ENCODE data around the gene TRIM71. TPM values are rescaled to one million over a fixed set of nuclear protein-coding genes. Genes with fewer than 3 reads are reported as not detected.

The TRIM71 gene
- total RNA-seq, 1 experiment from 2014 or later = 376 TPM

DNA sequence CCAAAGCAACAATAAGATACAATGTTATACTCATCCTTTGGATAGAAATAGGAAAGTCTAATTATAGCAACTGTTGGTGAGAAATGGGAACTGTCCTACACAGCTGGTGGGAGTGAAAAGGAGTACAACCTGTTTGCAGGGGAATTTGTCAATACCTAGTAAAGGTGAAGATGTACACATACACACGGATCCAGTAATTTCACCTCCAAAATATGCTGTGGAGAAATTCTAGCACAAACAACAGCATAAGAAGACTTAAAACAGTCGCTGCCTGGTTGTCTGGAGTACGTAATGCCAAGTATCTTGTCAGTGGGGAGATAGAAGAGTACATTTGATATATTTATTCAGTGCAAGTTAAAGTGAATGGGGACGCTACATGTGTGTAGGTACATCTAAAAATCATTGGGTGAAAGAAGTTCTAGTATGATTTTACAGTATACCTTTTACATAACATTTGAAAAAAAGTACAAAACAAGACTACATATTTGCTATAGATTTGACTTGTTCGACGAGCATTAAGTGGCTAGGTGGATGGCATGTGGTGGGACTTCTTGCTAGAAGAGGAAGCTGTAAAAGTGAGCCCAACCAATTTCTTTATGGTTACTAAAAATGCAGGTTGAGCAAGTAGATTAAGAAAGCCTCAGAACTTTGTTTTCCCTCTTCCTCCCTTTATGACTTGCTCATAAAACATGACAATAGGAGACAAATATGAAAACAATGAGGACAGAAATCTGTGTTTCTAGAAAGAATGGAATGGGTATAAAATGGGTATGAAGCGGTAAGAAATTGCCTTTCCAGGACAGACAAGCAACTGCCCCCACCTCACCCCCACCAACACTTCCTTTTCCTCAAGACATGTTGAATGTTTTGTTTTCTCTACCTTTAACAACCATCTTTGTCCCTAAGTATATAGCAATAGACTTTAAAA is 83.5 kb downstream of the TRIM71 start:
- H3K4me3 Mint-ChIP-seq = no peak overlapping the region; a peak in 2 of 5 replicates
- no peak for TF ChIP-seq CTCF (conservative IDR thresholded peaks at IDR 0.05)
- Histone ChIP-seq H2AFZ (ENCODE audit: low read length) (no peak overlapping the region), H2BK15ac (ENCODE audit: low read depth, low read length) (no peak overlapping the region), H2BK120ac (ENCODE audit: low read depth, low read length, poor library complexity, severe bottlenecking) (no peak overlapping the region), H3K4me1 (ENCODE audit: insufficient read depth, low read length) (no peaks in the 10 kb centered on the region), H3K27me3 (ENCODE audit: insufficient read depth, low read length) (no peaks in the 10 kb centered on the region), H3K18ac (ENCODE audit: insufficient read length, low read depth, low read length) (no peak overlapping the region), H4K8ac (replicated peaks; ENCODE audit: insufficient read length, low read depth, low read length) (no peak overlapping the region), H4K20me1 (ENCODE audit: control insufficient read depth, insufficient read depth, insufficient read length) (no peaks in the 10 kb centered on the region), H3K56ac (ENCODE audit: insufficient read length, low read depth, low read length) (no peak overlapping the region), H2AK5ac (ENCODE audit: insufficient read length, low read length) (no peak overlapping the region), H3K23me2 (ENCODE audit: insufficient read length, low read depth, low read length, poor library complexity, severe bottlenecking) (no peaks in the 10 kb centered on the region), H3K23ac (ENCODE audit: insufficient read length, low read depth, low read length) (no peak overlapping the region), H2BK5ac (ENCODE audit: insufficient read length, low read length) (no peak overlapping the region), H3K9ac (ENCODE audit: extremely low read depth, insufficient read length, low read length) (no peak overlapping the region), H3K4ac (ENCODE audit: low read depth, low read length) (no peak overlapping the region), H3K9me3 (ENCODE audit: control insufficient read depth, low read depth, low read length) (no peaks in the 10 kb centered on the region), H2BK12ac (ENCODE audit: insufficient read length, low read depth, low read length) (no peak overlapping the region), H3K79me1 (ENCODE audit: insufficient read depth, low read depth, low read length, poor library complexity, severe bottlenecking) (no peaks in the 10 kb centered on the region), H3T11ph (ENCODE audit: low read length) (no peak overlapping the region), H3K14ac (ENCODE audit: insufficient read depth, low read length) (no peak overlapping the region), H4K5ac (ENCODE audit: insufficient read length, low read depth, low read length) (no peak overlapping the region), H2BK20ac (ENCODE audit: low read depth, low read length, poor library complexity, severe bottlenecking) (no peak overlapping the region), H4K91ac (ENCODE audit: insufficient read length, low read depth, low read length) (no peak overlapping the region), H3K27ac (ENCODE audit: insufficient read length, low read depth, low read length) (no peak overlapping the region), H3K79me2 (ENCODE audit: insufficient read depth, low read length) (no peaks in the 10 kb centered on the region), H3K4me2 (ENCODE audit: insufficient read depth, insufficient read length, low read length) (no peak overlapping the region)
- H3K27ac Mint-ChIP-seq = peak overlapping the region in 2 of 3 experiments; percentile 8 to 26; a peak in 4 of 7 replicates
- H3K4me1 Mint-ChIP-seq = peaks cover 12 to 22% of the 10 kb centered on the region in 2 experiments
- no CpG with 5 or more reads among the region's 7 CpGs for WGBS (ENCODE audit: extremely low coverage, insufficient read length, low lambda C conversion rate)
- peaks cover 0 to 15% of the 10 kb centered on the region in 2 experiments; a peak in 3 of 5 replicates for H3K9me3 Mint-ChIP-seq
- H3K27me3 Mint-ChIP-seq (ENCODE audit: low read depth) = peaks cover 4% of the 10 kb centered on the region
- peaks cover 7 to 41% (median 27%) of the 10 kb centered on the region in 3 experiments for H3K36me3 Mint-ChIP-seq (ENCODE audit: insufficient read depth in 1 of 3, low read depth in 3 of 3)
- no peak for DNase-seq
